A549 (cell line): ENCODE results near the gene ABHD12.

Experiments
- CHD4 ChIP-seq: fragments of 200-600 bp; sonication (generic); IDR thresholded peaks from 2 replicates; pipeline ENCODE4 v1.6.1; 2016; ENCODE audit warnings: antibody characterized with exemption, mild to moderate bottlenecking, borderline replicate concordance
- HOXA7 ChIP-seq: fragments of 250-450 bp; sonication (Bioruptor Pico); IDR thresholded peaks from 2 replicates; pipeline ENCODE4 v1.5.0; 2020; ENCODE audit warnings: mild to moderate bottlenecking, moderate library complexity
- PHF8 ChIP-seq: fragments of 200-600 bp; sonication (generic); IDR thresholded peaks from 2 replicates; pipeline ENCODE4 v1.6.1; 2016; ENCODE audit warnings: low read depth, mild to moderate bottlenecking, antibody characterized with exemption, moderate library complexity, borderline replicate concordance
- POLR2A ChIP-seq: IDR thresholded peaks from 2 replicates; pipeline ENCODE4 v1.6.1; 2012; ENCODE audit warnings: mild to moderate bottlenecking, low read length
- ZC3H11A ChIP-seq: fragments of 450-650 bp; IDR thresholded peaks from 2 replicates; pipeline ENCODE4 v1.6.1; 2014; ENCODE audit warnings: antibody characterized with exemption, mild to moderate bottlenecking
- TF ChIP-seq, protein P1 (sequence below): fragments of >200 bp; sonication (Bioruptor Twin); formaldehyde crosslinking; IDR thresholded peaks from 3 replicates; pipeline ENCODE4 v1.5.1; 2016

DNA sequence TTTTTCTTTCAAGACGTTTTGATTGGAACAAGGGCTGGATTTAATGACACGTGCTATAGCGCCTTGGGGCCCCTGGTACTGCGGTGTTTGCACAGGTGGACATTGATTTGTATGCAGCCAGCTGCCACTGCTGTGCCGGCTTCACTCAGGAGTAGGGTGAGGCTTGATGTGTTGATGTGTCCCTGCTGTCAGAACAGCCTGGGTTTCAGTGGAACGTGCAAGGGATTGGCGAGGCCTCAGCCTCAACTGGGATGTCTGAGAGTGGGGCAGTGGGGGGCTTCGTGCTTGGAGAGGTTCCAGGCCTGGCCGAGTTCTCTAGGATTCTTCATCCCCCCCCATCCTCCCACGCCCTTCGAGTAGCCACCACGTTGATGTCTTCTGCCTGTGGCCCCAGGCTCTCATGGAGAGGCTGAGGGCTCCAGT lies 119.8 kb downstream of the ABHD12 start:
- TF ChIP-seq, protein P1, sequence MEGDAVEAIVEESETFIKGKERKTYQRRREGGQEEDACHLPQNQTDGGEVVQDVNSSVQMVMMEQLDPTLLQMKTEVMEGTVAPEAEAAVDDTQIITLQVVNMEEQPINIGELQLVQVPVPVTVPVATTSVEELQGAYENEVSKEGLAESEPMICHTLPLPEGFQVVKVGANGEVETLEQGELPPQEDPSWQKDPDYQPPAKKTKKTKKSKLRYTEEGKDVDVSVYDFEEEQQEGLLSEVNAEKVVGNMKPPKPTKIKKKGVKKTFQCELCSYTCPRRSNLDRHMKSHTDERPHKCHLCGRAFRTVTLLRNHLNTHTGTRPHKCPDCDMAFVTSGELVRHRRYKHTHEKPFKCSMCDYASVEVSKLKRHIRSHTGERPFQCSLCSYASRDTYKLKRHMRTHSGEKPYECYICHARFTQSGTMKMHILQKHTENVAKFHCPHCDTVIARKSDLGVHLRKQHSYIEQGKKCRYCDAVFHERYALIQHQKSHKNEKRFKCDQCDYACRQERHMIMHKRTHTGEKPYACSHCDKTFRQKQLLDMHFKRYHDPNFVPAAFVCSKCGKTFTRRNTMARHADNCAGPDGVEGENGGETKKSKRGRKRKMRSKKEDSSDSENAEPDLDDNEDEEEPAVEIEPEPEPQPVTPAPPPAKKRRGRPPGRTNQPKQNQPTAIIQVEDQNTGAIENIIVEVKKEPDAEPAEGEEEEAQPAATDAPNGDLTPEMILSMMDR = no peak
- TF ChIP-seq POLR2A (no peak), HOXA7 (no peak), PHF8 (no peak), CHD4 (no peak), ZC3H11A (no peak)
